ENCODE results near the gene ASB16. TPM values are rescaled to one million over a fixed set of nuclear protein-coding genes. Genes with fewer than 3 reads are reported as not detected.

The ASB16 gene
- total and polyA plus RNA-seq, 9 of the 15 experiments (the other 6 are each of a cell fraction or from before 2014, with no cell fraction given), result 0.03 to 0.07 TPM; not detected in 7

DNA sequence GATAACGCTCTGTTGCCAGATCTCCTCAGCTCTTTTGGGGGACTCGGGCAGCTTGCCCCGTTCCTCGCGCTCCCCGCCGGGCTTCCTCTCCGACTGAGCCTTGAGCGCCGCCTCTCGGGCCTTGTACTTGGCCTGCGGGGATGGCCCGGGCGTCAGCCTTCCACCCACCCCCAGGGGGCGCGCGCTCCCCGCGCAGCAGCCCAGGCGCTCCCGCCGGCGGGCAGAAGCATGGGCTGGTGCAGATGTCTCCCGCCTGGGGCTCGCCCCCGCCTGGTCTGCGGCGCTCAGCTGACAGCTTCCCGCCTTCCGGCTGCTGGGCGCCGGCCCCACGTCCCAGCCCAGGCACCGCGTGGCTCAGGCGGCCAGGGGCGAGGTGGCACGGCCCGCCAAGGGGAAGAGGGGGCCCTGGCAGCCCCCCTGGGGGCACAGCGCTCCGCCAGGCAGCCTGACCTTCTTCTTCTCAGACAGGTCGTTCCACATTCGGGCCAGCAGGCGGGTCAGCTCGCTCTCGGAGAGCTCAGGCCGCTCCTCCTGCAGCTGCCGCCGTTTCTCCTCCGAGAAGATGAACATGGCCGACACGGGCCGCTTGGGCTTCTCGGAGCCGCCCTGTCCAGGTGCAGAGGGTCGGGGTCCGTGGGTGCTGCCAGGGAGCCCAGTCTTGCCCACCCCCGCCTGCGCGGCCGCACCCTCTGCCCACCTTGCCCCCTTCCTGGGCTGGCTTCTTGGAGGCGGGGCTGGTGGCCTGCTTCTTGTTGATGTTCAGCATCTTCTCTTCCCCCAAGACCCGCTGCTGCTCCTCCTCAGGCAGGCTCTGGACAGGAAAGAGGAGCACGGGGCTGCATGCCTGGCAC, 40.1 kb downstream of the ASB16 start (continued):
- TF ChIP-seq, protein P1, sequence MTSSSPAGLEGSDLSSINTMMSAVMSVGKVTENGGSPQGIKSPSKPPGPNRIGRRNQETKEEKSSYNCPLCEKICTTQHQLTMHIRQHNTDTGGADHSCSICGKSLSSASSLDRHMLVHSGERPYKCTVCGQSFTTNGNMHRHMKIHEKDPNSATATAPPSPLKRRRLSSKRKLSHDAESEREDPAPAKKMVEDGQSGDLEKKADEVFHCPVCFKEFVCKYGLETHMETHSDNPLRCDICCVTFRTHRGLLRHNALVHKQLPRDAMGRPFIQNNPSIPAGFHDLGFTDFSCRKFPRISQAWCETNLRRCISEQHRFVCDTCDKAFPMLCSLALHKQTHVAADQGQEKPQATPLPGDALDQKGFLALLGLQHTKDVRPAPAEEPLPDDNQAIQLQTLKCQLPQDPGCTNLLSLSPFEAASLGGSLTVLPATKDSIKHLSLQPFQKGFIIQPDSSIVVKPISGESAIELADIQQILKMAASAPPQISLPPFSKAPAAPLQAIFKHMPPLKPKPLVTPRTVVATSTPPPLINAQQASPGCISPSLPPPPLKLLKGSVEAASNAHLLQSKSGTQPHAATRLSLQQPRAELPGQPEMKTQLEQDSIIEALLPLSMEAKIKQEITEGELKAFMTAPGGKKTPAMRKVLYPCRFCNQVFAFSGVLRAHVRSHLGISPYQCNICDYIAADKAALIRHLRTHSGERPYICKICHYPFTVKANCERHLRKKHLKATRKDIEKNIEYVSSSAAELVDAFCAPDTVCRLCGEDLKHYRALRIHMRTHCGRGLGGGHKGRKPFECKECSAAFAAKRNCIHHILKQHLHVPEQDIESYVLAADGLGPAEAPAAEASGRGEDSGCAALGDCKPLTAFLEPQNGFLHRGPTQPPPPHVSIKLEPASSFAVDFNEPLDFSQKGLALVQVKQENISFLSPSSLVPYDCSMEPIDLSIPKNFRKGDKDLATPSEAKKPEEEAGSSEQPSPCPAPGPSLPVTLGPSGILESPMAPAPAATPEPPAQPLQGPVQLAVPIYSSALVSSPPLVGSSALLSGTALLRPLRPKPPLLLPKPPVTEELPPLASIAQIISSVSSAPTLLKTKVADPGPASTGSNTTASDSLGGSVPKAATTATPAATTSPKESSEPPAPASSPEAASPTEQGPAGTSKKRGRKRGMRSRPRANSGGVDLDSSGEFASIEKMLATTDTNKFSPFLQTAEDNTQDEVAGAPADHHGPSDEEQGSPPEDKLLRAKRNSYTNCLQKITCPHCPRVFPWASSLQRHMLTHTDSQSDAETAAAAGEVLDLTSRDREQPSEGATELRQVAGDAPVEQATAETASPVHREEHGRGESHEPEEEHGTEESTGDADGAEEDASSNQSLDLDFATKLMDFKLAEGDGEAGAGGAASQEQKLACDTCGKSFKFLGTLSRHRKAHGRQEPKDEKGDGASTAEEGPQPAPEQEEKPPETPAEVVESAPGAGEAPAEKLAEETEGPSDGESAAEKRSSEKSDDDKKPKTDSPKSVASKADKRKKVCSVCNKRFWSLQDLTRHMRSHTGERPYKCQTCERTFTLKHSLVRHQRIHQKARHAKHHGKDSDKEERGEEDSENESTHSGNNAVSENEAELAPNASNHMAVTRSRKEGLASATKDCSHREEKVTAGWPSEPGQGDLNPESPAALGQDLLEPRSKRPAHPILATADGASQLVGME (CRISPR knock-in tag; IDR thresholded peaks at IDR 0.05), result no peak
- TF ChIP-seq FOXJ2 (tag; IDR thresholded peaks at IDR 0.05) (no peak), ZNF512 (tag; IDR thresholded peaks at IDR 0.05) (no peak), POLR3A (IDR thresholded peaks at IDR 0.05; ENCODE audit: borderline replicate concordance, extremely low read depth, insufficient read depth, insufficient read length) (no peak), TAL1 (IDR thresholded peaks at IDR 0.05) (no peak), STAT5B (CRISPR knock-in tag; IDR thresholded peaks at IDR 0.05) (no peak), U2AF2 (optimal IDR thresholded peaks at IDR 0.05; ENCODE audit: low read depth, low read length) (no peak), ZNF277 (CRISPR knock-in tag; IDR thresholded peaks at IDR 0.05; ENCODE audit: borderline replicate concordance) (no peak), ZNF224 (CRISPR knock-in tag; IDR thresholded peaks at IDR 0.05) (no peak)
- TF ChIP-seq, protein P2, sequence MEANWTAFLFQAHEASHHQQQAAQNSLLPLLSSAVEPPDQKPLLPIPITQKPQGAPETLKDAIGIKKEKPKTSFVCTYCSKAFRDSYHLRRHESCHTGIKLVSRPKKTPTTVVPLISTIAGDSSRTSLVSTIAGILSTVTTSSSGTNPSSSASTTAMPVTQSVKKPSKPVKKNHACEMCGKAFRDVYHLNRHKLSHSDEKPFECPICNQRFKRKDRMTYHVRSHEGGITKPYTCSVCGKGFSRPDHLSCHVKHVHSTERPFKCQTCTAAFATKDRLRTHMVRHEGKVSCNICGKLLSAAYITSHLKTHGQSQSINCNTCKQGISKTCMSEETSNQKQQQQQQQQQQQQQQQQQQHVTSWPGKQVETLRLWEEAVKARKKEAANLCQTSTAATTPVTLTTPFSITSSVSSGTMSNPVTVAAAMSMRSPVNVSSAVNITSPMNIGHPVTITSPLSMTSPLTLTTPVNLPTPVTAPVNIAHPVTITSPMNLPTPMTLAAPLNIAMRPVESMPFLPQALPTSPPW (CRISPR knock-in tag; IDR thresholded peaks at IDR 0.05), result peak; percentile 92
- TF ChIP-seq, protein P3, sequence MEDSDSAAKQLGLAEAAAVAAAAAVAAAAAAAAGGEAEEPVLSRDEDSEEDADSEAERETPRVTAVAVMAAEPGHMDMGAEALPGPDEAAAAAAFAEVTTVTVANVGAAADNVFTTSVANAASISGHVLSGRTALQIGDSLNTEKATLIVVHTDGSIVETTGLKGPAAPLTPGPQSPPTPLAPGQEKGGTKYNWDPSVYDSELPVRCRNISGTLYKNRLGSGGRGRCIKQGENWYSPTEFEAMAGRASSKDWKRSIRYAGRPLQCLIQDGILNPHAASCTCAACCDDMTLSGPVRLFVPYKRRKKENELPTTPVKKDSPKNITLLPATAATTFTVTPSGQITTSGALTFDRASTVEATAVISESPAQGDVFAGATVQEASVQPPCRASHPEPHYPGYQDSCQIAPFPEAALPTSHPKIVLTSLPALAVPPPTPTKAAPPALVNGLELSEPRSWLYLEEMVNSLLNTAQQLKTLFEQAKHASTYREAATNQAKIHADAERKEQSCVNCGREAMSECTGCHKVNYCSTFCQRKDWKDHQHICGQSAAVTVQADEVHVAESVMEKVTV (CRISPR knock-in tag; IDR thresholded peaks at IDR 0.05), result peak; percentile 96
